ENCODE measurements around the gene GRIP1. TPM values are rescaled to one million over a fixed set of nuclear protein-coding genes. Genes with fewer than 3 reads are reported as not detected.

The GRIP1 gene
- polyA plus RNA-seq, 1 experiment, result 0.63 TPM

DNA sequence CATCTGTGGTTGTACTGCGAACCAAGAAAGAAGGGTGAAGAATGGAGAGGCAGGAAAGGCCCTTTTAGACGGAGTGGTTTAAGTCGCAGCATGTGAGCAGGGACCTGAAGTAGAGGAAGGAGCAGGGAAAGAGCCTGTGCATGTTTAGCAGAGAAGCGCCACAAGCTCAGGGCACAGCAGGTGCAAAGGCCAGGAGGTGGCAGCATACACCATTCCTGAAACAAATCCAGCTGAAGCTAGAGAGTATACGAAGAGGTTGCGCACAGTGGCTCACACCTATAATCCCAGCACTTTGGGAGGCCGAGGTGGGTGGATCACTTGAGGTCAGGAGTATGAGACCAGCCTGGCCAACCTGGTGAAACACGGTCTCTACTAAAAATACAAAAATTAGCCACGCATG lies 326.7 kb downstream of the GRIP1 start:
- TF ChIP-seq, protein P1, sequence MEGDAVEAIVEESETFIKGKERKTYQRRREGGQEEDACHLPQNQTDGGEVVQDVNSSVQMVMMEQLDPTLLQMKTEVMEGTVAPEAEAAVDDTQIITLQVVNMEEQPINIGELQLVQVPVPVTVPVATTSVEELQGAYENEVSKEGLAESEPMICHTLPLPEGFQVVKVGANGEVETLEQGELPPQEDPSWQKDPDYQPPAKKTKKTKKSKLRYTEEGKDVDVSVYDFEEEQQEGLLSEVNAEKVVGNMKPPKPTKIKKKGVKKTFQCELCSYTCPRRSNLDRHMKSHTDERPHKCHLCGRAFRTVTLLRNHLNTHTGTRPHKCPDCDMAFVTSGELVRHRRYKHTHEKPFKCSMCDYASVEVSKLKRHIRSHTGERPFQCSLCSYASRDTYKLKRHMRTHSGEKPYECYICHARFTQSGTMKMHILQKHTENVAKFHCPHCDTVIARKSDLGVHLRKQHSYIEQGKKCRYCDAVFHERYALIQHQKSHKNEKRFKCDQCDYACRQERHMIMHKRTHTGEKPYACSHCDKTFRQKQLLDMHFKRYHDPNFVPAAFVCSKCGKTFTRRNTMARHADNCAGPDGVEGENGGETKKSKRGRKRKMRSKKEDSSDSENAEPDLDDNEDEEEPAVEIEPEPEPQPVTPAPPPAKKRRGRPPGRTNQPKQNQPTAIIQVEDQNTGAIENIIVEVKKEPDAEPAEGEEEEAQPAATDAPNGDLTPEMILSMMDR (IDR thresholded peaks at IDR 0.05; ENCODE audit: insufficient read depth, low read depth, low read length), result peak; percentile 37; the same call in 1 of the 2 replicates
- CTCF ChIA-PET, result interaction anchor here (1.0 to 2.2 kb wide), 3 partner anchors 16 to 342 kb away, joined by 3 to 12 read pairs (median 5); no protein-coding TSS in a partner anchor
- no peaks in the 10 kb centered on the region; the same call in 1 of the 2 replicates for H3K27me3 ChIP-seq (ENCODE audit: control insufficient read depth, insufficient read depth, low read length)
- H3K36me3 ChIP-seq (ENCODE audit: control insufficient read depth, insufficient read depth, low read length), result no peaks in the 10 kb centered on the region
- H3K4me3 ChIP-seq (ENCODE audit: low read depth, low read length), result no peak overlapping the region
- POLR2A ChIA-PET, result no interaction called here
- no peak for DNase-seq (ENCODE audit: low read depth)

DNA sequence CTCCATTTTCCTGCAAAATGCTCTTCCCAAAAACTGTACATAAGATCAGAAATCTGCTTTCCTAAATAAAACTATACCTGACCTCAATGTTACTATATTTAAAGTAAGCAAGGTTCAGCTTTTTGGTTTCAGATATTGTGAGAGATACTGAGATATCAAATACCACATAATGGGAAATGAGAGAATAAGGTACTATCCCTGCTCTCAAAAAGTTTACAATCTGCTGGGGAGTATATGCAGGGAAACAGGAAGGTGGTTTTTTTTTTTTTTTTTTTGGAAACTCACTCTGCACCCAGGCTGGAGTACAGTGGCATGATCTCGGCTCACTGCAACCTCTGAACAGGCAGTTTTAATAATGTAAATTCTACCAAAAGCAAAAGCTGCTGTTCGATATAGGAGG lies 327.6 kb downstream of the GRIP1 start:
- POLR2A ChIA-PET, result no interaction called here

DNA sequence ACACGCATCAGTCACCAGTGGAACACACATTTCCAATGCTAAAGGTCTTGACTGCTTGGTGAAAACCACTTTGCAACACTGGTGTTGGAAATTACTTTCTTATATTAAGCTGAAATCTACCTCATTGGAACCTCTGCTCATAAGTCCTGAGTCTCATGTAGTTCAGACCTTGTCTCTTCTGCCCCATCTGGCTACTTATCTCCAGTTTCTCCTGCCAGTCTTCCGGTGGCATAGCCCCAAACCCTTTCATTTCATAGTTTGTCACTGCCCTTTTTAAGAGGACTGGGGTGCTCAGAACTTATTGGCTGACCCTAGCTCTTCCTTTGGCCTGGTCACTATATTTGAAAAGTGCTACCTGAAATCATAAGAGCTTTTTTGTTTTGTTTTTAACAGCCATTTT lies 332.9 kb downstream of the GRIP1 start:
- DNase-seq (ENCODE audit: low read depth), result no peak
- TF ChIP-seq, protein P1 (IDR thresholded peaks at IDR 0.05; ENCODE audit: insufficient read depth, low read depth, low read length), result no peak
- no peaks in the 10 kb centered on the region for H3K36me3 ChIP-seq (ENCODE audit: control insufficient read depth, insufficient read depth, low read length)
- ChIA-PET CTCF (interaction anchor here (1.0 to 1.3 kb wide), 2 partner anchors 15 to 349 kb away, joined by 3 read pairs; no protein-coding TSS in a partner anchor), POLR2A (no interaction called here)
- no peak overlapping the region for H3K4me3 ChIP-seq (ENCODE audit: low read depth, low read length)
- no peaks in the 10 kb centered on the region for H3K27me3 ChIP-seq (ENCODE audit: control insufficient read depth, insufficient read depth, low read length)

More for the DNA sequence above, 327.6 kb downstream of the GRIP1 start:
- no peaks in the 10 kb centered on the region for H3K36me3 ChIP-seq (ENCODE audit: control insufficient read depth, insufficient read depth, low read length)
- CTCF ChIA-PET, result interaction anchor here (0.6 to 2.2 kb wide), 5 partner anchors 8 to 343 kb away, joined by 3 to 12 read pairs (median 5); no protein-coding TSS in a partner anchor
- H3K27me3 ChIP-seq (ENCODE audit: control insufficient read depth, insufficient read depth, low read length), result no peaks in the 10 kb centered on the region
- TF ChIP-seq, protein P1 (IDR thresholded peaks at IDR 0.05; ENCODE audit: insufficient read depth, low read depth, low read length), result no peak
- H3K4me3 ChIP-seq (ENCODE audit: low read depth, low read length), result no peak overlapping the region
- no peak for DNase-seq (ENCODE audit: low read depth)

DNA sequence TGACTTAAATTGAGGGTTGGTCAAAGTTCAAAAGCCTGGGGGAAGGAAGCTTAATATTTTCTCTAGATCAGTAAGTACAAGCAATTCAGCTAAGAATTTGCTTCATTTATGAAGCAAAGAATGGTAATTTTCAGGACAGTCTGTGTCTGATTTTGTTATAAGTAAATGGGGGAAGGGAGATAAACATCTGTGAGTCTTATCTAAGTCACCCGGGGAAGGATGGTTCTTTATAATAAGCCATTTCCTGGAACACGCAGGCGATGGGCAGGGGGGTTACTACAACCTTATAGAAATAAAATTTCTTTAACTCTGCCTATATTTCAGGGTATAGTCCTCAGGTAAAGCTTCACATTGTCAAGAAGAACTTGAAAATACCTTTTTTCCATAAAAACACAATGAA lies 333.7 kb downstream of the GRIP1 start:
- no peaks in the 10 kb centered on the region for H3K36me3 ChIP-seq (ENCODE audit: control insufficient read depth, insufficient read depth, low read length)
- H3K4me3 ChIP-seq (ENCODE audit: low read depth, low read length), result no peak overlapping the region
- ChIA-PET POLR2A (no interaction called here), CTCF (no interaction called here)
- H3K27me3 ChIP-seq (ENCODE audit: control insufficient read depth, insufficient read depth, low read length), result no peaks in the 10 kb centered on the region
- TF ChIP-seq, protein P1 (IDR thresholded peaks at IDR 0.05; ENCODE audit: insufficient read depth, low read depth, low read length), result no peak
- no peak for DNase-seq (ENCODE audit: low read depth)

DNA sequence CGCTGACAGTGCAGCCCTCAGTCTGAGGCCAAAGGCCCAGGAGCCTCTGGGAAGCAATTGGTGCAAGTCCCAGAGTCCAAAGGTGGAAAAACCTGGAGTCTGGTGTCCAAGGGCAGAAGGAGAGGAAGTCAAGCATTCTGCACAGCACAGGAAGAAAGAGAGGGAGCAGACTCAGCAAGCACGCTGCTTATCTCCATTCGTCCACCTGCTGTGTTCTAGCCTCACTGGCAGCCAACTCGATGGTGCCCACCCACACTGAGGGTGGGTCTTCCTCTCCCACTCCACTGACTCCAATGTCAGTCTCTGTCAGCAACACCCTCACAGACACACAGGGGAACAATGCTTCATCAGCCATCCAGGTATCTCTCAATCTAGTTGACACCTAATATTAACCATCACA lies 337.8 kb downstream of the GRIP1 start:
- H3K27me3 ChIP-seq (ENCODE audit: control insufficient read depth, insufficient read depth, low read length), result no peaks in the 10 kb centered on the region
- TF ChIP-seq, protein P1 (IDR thresholded peaks at IDR 0.05; ENCODE audit: insufficient read depth, low read depth, low read length), result no peak
- DNase-seq (ENCODE audit: low read depth), result no peak
- peaks cover 1% of the 10 kb centered on the region; the same call in 1 of the 2 replicates for H3K36me3 ChIP-seq (ENCODE audit: control insufficient read depth, insufficient read depth, low read length)
- CTCF ChIA-PET, result interaction anchor here (0.6 kb wide), 1 partner anchor 1735 kb away, joined by 3 read pairs; no protein-coding TSS in a partner anchor
- POLR2A ChIA-PET, result no interaction called here
- no peak overlapping the region for H3K4me3 ChIP-seq (ENCODE audit: low read depth, low read length)
